Endothelial cell of umbilical vein (primary cell): Measurements from ENCODE around the gene LYZL6. TPM values are rescaled to one million over a fixed set of nuclear protein-coding genes. Genes with fewer than 3 reads are reported as not detected.

Source experiments
- BruUV-seq: library from RNA; stranded (reverse); fragments of 400-500 nt; replicated peaks from 2 replicates; lab custom pipeline; 2021; lab: Mats Ljungman, UMichigan
- CTCF ChIA-PET: fragments of 300-600, 350-600 bp; sonication (Branson Sonifier 250); formaldehyde crosslinking; loops from one replicate; lab custom pipeline; 2021; ENCODE audit warnings: antibody characterized with exemption, inconsistent platforms; lab: Charles Lee
- POLR2A ChIA-PET: fragments of 300-600, 350-600 bp; sonication (Branson Sonifier 250); formaldehyde crosslinking; loops from one replicate; lab custom pipeline; 2021; ENCODE audit warnings: antibody characterized with exemption, inconsistent platforms; lab: Charles Lee
- DNase-seq: peaks from one replicate; pipeline ENCODE4 v3.0.0-alpha.2; 2011; ENCODE audit warnings: low read depth, low spot score
- FAIRE-seq: peaks from 2 replicates; lab custom pipeline; 2011; peaks lifted over from hg19 to GRCh38; lab: Jason Lieb, UNC
- H2AFZ ChIP-seq: 2 replicates; pipeline ENCODE4 v1.6.0; 2012; ENCODE audit warnings: low read depth, low read length, control low read depth, inconsistent platforms
- H3K27ac ChIP-seq: 2 replicates; pipeline ENCODE4 v1.5.1; 2011; ENCODE audit warnings: low read depth, mild to moderate bottlenecking, control low read depth, low read length, moderate library complexity; ENCODE audit not compliant: insufficient read depth
- H3K27me3 ChIP-seq, 2 experiments: 2 replicates each; pipeline versions ENCODE4 v1.6.0 to v1.6.1; 2011; ENCODE audit warnings: low read length in 2 of 2, mixed read lengths in 1 of 2; ENCODE audit not compliant: control insufficient read depth in 2 of 2, insufficient read depth in 2 of 2
- H3K36me3 ChIP-seq, 2 experiments: 2 replicates in 1 of 2; 3 replicates in 1 of 2; pipeline ENCODE4 v1.5.1; 2011; ENCODE audit warnings: low read length in 2 of 2, mild to moderate bottlenecking in 1 of 2, moderate library complexity in 1 of 2; ENCODE audit not compliant: control insufficient read depth in 2 of 2, insufficient read depth in 2 of 2; ENCODE audit errors: extremely low read depth in 1 of 2
- H3K4me1 ChIP-seq: 3 replicates; pipeline ENCODE4 v1.5.1; 2011; ENCODE audit warnings: mild to moderate bottlenecking, low read length; ENCODE audit not compliant: control insufficient read depth, insufficient read depth; ENCODE audit errors: extremely low read depth
- H3K4me2 ChIP-seq: 2 replicates; pipeline ENCODE4 v1.6.1; 2011; ENCODE audit warnings: low read length, control low read depth, mixed read lengths; ENCODE audit not compliant: insufficient read depth
- H3K4me3 ChIP-seq, 3 experiments: fragments of 200-600 bp in 1 of 3; sonication (generic), shearing (Covaris generic) in 1 of 3; replicated peaks in 1 of 3; 2 replicates each; pipeline ENCODE4 v1.5.1; 2011 to 2016; ENCODE audit warnings: control low read depth in 3 of 3, low read length in 3 of 3, mild to moderate bottlenecking in 2 of 3, inconsistent platforms in 1 of 3, low read depth in 1 of 3, moderate library complexity in 1 of 3; ENCODE audit not compliant: insufficient read depth in 1 of 3
- H3K79me2 ChIP-seq: 2 replicates; pipeline ENCODE4 v1.6.0; 2012; ENCODE audit warnings: low read length, inconsistent platforms; ENCODE audit not compliant: control insufficient read depth, insufficient read depth
- H3K9ac ChIP-seq: replicated peaks from 2 replicates; pipeline ENCODE3; 2011; ENCODE audit warnings: low read length, control low read depth; ENCODE audit not compliant: insufficient read depth; ENCODE audit errors: extremely low read depth
- H3K9me1 ChIP-seq: replicated peaks from 3 replicates; pipeline ENCODE4 v1.6.0; 2011; ENCODE audit warnings: mild to moderate bottlenecking, low read length; ENCODE audit not compliant: control insufficient read depth, insufficient read depth; ENCODE audit errors: extremely low read depth
- H3K9me3 ChIP-seq: replicated peaks from 2 replicates; pipeline ENCODE4 v1.5.1; 2012; ENCODE audit warnings: low read length, inconsistent platforms; ENCODE audit not compliant: control insufficient read depth, insufficient read depth
- H4K20me1 ChIP-seq: replicated peaks from 2 replicates; pipeline ENCODE3; 2011; ENCODE audit warnings: mild to moderate bottlenecking, low read length; ENCODE audit not compliant: control insufficient read depth, insufficient read depth; ENCODE audit errors: extremely low read depth
- CTCF ChIP-seq, 2 donors: IDR thresholded peaks; 1 replicate in 1 of 2; 2 replicates in 1 of 2; pipeline ENCODE4 v1.5.1; 2011; ENCODE audit warnings: low read length in 2 of 2, mild to moderate bottlenecking in 2 of 2, moderate library complexity in 2 of 2, control low read depth in 1 of 2, inconsistent platforms in 1 of 2, low read depth in 1 of 2; ENCODE audit not compliant: insufficient read depth in 1 of 2; ENCODE audit errors: extremely low read depth in 1 of 2
- GATA2 ChIP-seq: IDR thresholded peaks from 2 replicates; pipeline ENCODE4 v1.7.0; 2011; ENCODE audit warnings: low read depth, mild to moderate bottlenecking, moderate library complexity, mixed read lengths, low read length; ENCODE audit not compliant: insufficient read length, insufficient read depth
- JUN ChIP-seq: IDR thresholded peaks from 2 replicates; pipeline ENCODE4 v1.6.1; 2011; ENCODE audit warnings: borderline replicate concordance, low read depth; ENCODE audit not compliant: insufficient read length, insufficient read depth
- MYC ChIP-seq: IDR thresholded peaks from one replicate; pipeline ENCODE4 v1.6.1; 2011; ENCODE audit warnings: mild to moderate bottlenecking, low read depth, low read length
- POLR2A ChIP-seq: IDR thresholded peaks from 2 replicates; pipeline ENCODE4 v1.6.1; 2012; ENCODE audit warnings: low read depth, mild to moderate bottlenecking, control low read depth, low read length
- POLR2AphosphoS5 ChIP-seq: IDR thresholded peaks from 2 replicates; pipeline ENCODE4 v1.6.1; 2012; ENCODE audit warnings: low read depth, mild to moderate bottlenecking, control low read depth, low read length, moderate library complexity; ENCODE audit not compliant: insufficient read depth
- dilution Hi-C: fragments of 300-500 bp; cut with MboI; formaldehyde crosslinking; loops from one replicate; pipeline ENCODE4 v1.15.0; 2019; ENCODE audit warnings: low sequenced_read_pairs; ENCODE audit not compliant: extremely low pct_ligation_motif_present
- intact Hi-C: fragments of 100-400 bp; cut with micrococcal nuclease; formaldehyde crosslinking; loops from one replicate; pipeline ENCODE4 v1.10.0; 2022
- polyA plus RNA-seq, 4 experiments: library from polyadenylated mRNA; depleted of rRNA in 3 of 4; stranded (reverse) in 3 of 4; unstranded in 1 of 4; fragments of >200 nt; gene quantifications; 2 replicates each; pipeline versions ENCODE4 v1.2.1 to v1.2.3, GENCODE V29; 2011 to 2012; ENCODE audit warnings: missing spikeins in 1 of 4
- total RNA-seq: library from RNA; stranded (reverse); gene quantifications from 2 replicates; pipeline ENCODE4 v1.2.3, GENCODE V29; 2021

LYZL6 gene
- total and polyA plus RNA-seq, 2 donors (not counting 3 experiments of a cell fraction or from before 2014, with no cell fraction given): not detected

GRCh38 chr17:35948092-35948491 is 4.6 kb upstream of the LYZL6 start:
- ChIA-PET POLR2A (no interaction called here), CTCF (interaction anchor here (1.3 to 2.7 kb wide), 5 partner anchors 10 to 201 kb away, joined by 4 to 16 read pairs (median 9); no protein-coding TSS in a partner anchor)
- Histone ChIP-seq H3K27ac (no peak overlapping the region), H3K9me1 (no peaks in the 10 kb centered on the region), H3K4me1 (no peaks in the 10 kb centered on the region), H3K4me3 (no peak overlapping the region), H2AFZ (no peak overlapping the region), H3K79me2 (no peaks in the 10 kb centered on the region), H4K20me1 (no peaks in the 10 kb centered on the region), H3K4me2 (no peak overlapping the region), H3K9me3 (no peaks in the 10 kb centered on the region), H3K9ac (no peak overlapping the region), H3K27me3 (peaks cover 0 to 4% of the 10 kb centered on the region in 2 experiments), H3K36me3 (no peaks in the 10 kb centered on the region)
- no peak for FAIRE-seq
- BruUV-seq: no TSS peak
- no peak for DNase-seq
- TF ChIP-seq POLR2A (no peak), CTCF (IDR thresholded peaks at IDR 0.05; ENCODE audit: extremely low read depth in 1 of 2, insufficient read depth in 1 of 2, low read depth in 1 of 2, low read length in 2 of 2) (no peak), POLR2AphosphoS5 (no peak), MYC (no peak), GATA2 (no peak), JUN (no peak)
- dilution Hi-C loops: no loop called here
- intact Hi-C loops: loop anchor here (10.0 kb wide), 1 partner anchor 103 kb away; no protein-coding TSS in a partner anchor
